Cardiac fibroblast (primary cell): ENCODE results near the gene GABPB1.

Source experiments
- DNase-seq, 2 donors: peaks; one replicate each; pipeline versions ENCODE4 v3.0.0 to v3.0.0-alpha.2; 2010; ENCODE audit warnings: low read depth in 2 of 2
- H3K4me3 ChIP-seq, 2 donors: replicated peaks in 1 of 2; 1 replicate in 1 of 2; 2 replicates in 1 of 2; pipeline ENCODE4 v1.5.1; 2011; ENCODE audit warnings: low read depth in 2 of 2, low read length in 2 of 2, mild to moderate bottlenecking in 2 of 2, moderate library complexity in 1 of 2
- CTCF ChIP-seq: IDR thresholded peaks from one replicate; pipeline ENCODE4 v1.5.1; 2011; ENCODE audit warnings: low read depth, mild to moderate bottlenecking, low read length, inconsistent platforms

The GABPB1 gene

GRCh38 chr15:50256188-50257041 lies 98.6 kb downstream of the GABPB1 start:
- H3K4me3 ChIP-seq = no peak overlapping the region
- DNase-seq = peak; percentile 45 to 55
- TF ChIP-seq CTCF = no peak

- H3K4me3 ChIP-seq = no peak overlapping the region
- no peak for TF ChIP-seq CTCF
Measured at GRCh38 chr15:50252556-50252955, 102.4 kb downstream of the GABPB1 start.

GRCh38 chr15:50251638-50252182 lies 103.3 kb downstream of the GABPB1 start:
- DNase-seq = no peak
- TF ChIP-seq CTCF = no peak
- no peak overlapping the region for H3K4me3 ChIP-seq

More at GRCh38 chr15:50252556-50252955, 102.4 kb downstream of the GABPB1 start:
- DNase-seq = no peak

GRCh38 chr15:50250760-50251394 lies 104.1 kb downstream of the GABPB1 start:
- no peak for DNase-seq
- TF ChIP-seq CTCF = no peak
- no peak overlapping the region for H3K4me3 ChIP-seq

GRCh38 chr15:50249704-50250103 lies 105.3 kb downstream of the GABPB1 start:
- TF ChIP-seq CTCF = no peak
- H3K4me3 ChIP-seq = no peak overlapping the region
- no peak for DNase-seq

GRCh38 chr15:50248994-50249582 lies 105.9 kb downstream of the GABPB1 start:
- no peak overlapping the region for H3K4me3 ChIP-seq
- DNase-seq = no peak
- TF ChIP-seq CTCF = no peak
